Measurements from ENCODE around the gene MLKL.

GRCh38 chr16:74680681-74681080 lies 20.0 kb downstream of the MLKL start:
- TF ChIP-seq POLR2A (IDR thresholded peaks at IDR 0.05; ENCODE audit: low read depth, low read length) (no peak), POLR2AphosphoS5 (IDR thresholded peaks at IDR 0.05; ENCODE audit: low read depth, low read length) (no peak), TAF1 (IDR thresholded peaks at IDR 0.05; ENCODE audit: low read depth, low read length) (no peak), POU2F2 (IDR thresholded peaks at IDR 0.05; ENCODE audit: low read depth, low read length) (no peak)

Measured in GM12891 (cell line).